ENCODE measurements around the gene COL20A1.

COL20A1 gene

GRCh38 chr20:63310265-63310991 is 17.4 kb downstream of the COL20A1 start:
- DNase-seq, result no peak

- DNase-seq, result no peak
Measured at GRCh38 chr20:63311186-63311832, 18.3 kb downstream of the COL20A1 start.

DNA sequence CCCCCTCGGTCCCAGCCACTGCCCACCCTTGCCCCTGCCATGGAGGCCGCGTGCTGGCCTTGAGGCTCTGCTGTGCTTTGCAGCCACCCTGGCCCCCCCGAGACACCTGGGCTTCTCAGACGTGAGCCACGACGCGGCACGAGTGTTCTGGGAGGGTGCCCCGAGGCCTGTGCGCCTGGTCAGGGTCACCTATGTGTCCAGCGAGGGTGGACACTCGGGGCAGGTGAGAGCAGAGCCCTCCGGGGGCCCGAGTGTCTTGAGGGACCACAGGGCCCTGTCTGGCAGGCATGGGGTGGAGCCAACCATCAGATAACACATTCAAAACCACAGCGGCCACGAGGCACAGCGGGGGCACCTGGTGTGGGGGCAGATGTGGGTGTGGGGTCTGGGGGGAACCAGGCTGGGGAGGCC is 18.9 kb downstream of the COL20A1 start:
- DNase-seq, result no peak

DNA sequence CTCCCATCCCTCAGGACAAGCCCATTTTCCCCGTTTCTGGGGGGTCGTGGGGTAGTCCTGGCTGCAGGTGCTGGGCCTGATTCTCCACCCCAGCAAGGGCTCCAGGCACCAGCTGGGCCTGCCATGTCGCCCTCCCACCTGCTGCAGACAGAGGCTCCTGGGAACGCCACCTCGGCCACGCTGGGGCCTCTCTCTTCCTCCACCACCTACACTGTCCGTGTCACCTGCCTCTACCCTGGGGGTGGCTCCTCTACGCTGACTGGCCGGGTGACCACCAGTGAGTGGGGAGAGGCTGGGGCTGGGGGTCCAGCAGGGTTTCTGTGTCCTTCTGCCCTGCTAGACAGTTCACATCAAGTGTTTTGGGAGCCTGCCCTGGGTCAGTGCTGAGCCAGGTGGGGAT is 19.3 kb downstream of the COL20A1 start:
- no peak for DNase-seq

DNA sequence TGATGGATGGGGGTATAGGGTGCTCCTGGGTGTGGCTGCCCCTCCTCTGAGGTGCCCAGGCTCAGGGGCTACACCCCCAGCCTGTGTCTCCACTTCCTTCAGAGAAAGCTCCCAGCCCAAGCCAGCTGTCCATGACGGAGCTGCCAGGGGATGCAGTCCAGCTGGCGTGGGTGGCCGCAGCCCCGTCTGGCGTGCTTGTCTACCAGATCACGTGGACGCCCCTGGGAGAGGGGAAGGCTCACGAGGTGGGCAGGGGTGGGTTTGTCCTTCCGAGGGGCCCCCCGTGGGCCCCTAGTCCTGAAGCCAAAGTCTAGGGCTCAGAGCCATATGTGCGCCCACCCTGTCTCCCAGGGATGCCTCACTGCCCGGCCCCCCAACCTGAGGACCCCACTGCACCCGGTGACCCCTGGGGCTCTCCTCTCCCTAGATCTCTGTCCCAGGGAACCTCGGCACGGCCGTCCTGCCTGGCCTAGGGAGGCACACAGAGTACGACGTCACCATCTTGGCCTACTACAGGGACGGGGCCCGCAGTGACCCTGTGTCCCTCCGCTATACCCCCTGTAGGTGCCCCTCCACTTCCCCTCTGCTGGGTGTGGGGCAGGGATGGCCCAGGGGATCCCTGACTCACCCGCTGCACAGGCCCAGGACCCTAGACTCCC is 19.8 kb downstream of the COL20A1 start:
- DNase-seq, result no peak

DNA sequence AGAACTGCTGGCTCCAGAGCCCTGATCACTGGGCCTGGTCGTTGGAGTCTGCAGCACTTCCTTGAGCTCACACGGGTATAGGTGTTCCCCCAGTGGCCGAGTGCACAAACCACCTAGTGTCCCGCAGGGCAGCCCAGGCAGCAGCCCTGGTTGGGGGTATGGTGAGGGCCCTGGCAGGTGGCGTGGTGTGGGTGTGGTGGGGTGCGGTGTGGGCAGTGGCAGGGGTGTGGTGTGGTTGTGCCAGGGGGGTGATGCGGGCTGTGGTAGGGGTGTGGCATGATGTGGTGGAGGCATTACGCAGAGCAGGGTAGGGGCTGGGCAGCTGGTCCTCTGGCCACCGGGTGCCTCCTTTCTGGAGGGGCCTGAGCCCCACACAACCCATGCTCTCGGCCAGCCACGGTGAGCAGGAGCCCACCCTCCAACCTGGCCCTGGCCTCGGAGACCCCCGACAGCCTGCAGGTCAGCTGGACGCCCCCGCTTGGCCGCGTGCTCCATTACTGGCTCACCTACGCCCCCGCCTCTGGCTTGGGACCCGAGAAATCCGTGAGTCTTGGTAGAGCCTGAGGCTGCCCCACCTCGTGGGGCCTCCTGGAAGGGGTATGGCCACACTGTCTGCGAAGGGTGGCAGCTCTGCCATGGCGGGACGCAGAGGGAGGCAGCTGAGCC is 20.5 kb downstream of the COL20A1 start:
- DNase-seq, result no peak

DNA sequence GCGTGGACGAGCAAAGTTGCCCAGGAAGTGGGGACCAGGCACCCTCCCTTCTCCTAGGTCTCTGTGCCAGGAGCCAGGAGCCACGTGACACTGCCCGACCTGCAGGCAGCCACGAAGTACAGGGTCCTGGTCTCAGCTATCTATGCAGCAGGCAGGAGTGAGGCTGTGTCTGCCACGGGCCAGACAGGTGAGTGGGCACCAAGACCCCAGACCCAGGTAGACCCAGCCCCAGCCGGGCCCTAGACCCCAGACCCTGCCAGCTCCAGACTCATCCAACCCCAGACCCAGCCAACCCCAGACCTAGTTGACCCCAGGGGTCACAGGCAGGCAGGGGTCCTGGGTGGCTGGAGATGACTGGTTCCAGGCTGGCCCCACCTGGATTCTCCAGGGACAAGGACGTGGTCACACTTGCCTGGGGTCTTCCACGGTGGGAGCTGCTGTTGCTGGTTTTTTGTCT is 21.1 kb downstream of the COL20A1 start:
- no peak for DNase-seq

DNA sequence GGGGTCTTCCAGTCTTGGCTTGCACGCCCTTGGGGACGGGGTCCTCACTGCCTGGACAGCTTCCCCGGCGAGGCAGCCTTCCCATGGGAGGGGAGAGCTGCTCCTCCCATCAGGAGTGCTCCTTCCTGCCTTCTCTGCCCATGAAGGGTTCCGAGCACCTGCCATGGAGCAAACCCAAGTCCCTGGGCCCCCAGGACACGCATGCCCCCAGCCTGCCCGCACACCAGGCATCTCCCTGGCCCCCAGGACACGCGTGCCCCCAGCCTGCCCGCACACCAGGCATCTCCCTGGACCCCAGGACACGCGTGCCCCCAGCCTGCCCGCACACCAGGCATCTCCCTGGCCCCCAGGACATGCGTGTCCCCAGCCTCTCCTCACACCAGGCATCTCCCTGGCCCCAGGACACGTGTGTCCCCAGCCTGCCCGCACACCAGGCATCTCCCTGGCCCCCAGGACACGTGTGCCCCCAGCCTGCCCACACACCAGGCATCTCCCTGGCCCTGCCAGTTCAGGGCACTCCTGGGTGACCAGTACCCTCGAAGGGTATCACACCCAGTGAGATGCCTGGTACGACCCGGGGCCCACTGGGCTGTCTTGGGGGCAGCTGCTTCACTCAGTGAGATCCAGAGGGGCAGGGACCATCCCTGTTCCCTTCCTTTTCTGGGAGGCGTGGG is 21.7 kb downstream of the COL20A1 start:
- no peak for DNase-seq

DNA sequence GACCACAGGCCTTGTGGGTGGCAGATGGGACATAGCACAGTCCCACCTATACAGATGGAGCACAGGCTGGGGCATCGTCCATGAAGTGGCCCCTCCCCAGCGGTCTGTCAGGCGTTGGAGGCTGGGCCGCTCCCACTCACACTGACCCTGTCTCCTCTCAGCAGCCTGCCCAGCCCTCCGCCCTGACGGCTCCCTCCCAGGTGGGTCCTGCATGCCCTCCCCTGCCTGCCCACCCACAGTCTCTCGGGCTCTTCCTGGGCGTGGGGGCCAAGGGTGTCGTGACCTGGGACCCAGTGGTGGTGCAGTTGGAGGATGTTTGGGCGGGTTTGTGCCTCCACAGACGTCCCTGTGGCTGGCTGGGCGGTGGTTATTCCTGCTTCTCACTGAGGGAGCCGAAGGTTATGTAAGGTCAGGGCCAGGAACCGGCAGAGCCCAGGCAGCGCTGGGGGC is 22.3 kb downstream of the COL20A1 start:
- DNase-seq, result no peak

DNA sequence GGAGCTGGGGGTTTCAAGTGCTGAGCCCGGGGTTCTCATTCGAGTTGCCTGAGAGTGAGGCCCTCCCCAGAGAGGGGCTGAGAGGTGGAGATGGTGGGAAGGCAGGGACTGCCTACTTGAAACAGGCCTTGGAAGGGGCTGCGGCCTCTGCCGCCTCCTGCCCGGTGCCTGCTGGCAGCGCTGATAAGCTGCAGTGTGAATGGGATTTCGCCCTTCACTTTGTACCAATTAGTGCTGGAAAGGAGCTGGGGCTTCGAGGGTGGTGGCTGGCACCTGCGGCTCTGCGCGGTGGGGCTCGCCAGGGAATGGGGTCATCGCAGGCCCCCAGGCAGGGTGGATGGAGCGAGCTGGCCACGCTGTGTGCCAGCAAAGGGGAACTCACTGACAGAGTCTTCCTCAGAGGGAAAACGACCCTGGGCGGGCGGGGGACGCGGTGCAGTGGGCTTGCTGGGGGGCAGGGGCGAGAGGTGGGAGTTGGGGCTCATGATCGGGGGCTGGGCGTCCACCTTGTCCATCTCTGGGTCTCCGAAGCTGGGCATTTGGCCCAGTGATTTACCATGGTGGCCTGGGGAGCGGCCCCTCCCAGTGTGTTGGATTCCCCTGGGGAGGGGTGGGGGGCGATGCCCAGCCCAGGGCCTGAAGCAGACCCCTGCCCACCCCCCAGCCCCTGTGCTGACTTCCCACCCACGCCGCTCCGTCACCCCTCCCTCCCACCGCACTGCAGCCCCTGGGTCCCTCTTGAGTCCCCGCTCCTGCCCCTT is 22.9 kb downstream of the COL20A1 start:
- DNase-seq, result no peak

- DNase-seq, result no peak
Measured at GRCh38 chr20:63316502-63316921, 23.5 kb downstream of the COL20A1 start.

- no peak for DNase-seq
Measured at GRCh38 chr20:63317061-63317460, 24.1 kb downstream of the COL20A1 start.

DNA sequence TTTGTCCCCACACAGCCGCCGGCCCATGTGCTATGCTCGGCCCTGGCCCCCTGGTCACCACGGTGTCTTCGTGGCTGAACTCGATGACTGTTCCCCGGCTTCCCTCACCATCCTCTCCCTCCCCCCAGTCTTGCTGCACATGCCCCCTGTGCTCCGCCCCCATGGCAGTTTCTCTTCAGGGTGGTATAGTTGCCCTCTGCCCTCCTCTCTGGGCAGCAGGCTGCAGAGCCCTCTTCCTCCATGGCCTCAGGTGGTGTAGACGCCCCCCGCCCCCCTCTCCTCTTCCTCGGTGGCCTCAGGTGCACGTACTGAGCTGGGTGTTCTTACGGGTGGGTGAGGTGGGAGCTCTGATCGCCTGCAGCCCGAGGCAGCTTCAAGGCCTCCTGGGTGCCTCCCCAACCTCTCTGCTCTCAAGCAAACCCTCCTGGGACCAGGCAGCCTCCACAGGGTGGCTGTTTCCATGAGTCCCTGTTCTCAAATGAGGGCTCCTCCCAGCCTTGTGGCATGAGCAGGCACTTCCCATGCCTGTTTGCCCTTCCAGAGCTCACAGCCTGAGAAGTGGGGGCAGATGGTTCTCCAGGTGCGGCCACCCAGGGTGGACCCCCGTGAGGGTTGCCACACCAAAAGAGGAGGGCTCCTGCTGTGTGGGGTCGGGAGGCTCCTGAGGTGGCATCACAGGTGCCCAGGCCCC is 24.8 kb downstream of the COL20A1 start:
- no peak for DNase-seq

GRCh38 chr20:63318391-63319163 is 25.6 kb downstream of the COL20A1 start:
- DNase-seq, result no peak

DNA sequence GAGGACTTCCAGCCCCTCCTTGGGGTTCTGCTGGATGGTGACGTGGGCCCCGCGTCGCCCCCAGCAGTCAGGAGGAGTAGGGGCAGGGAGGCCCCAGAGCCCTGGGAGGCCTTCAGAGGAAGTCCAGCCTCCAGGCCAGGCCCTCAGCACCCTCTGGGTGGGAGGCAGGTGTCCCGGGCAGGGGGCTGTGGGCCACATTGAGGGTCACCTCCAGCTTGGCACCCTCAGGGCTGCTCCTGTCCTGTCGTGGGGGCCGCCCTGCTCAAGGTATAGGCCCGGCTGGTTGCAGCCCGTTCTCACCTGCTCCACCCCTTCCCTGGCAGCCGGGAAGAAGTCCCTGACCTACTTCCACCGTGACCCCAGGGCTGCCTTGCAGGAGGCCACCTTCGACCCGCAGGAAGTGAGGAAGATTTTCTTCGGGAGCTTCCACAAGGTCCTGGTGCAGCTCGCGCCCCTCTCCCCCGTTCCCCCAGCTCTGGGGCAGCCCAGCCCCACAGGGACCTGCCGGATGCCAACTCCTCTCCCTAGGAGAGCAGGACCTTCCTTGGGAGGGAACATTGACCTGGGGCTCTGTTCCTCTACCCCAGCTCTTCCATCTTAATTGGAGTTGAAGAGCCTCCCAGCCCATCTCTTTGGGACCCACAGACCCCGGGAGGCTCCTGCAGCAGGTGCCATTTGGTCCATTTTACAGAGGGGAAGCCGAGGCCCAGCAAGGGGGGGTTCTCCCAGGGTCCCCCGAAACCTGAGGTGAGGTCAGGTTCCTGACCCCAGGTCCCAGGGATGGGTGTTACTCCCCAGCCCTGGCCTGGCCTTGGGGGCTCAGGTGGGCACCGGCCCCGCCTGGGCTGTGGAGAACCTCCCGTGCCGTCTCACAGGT is 26.4 kb downstream of the COL20A1 start:
- no peak for DNase-seq

- no peak for DNase-seq
Measured at GRCh38 chr20:63320041-63320511, 27.1 kb downstream of the COL20A1 start.

GRCh38 chr20:63320616-63321147 is 27.7 kb downstream of the COL20A1 start:
- no peak for DNase-seq

GRCh38 chr20:63321148-63321831 is 28.3 kb downstream of the COL20A1 start:
- DNase-seq, result no peak
